Chondrocyte (in vitro differentiated cells): ENCODE results near the gene TSPO. TPM values are rescaled to one million over a fixed set of nuclear protein-coding genes. Genes with fewer than 3 reads are reported as not detected.
A peak's percentile ranks its signal among the peaks of the same experiment; 100 is the strongest.

ENCODE experiments used
- DNase-seq: peaks from one replicate; pipeline ENCODE4 v3.0.0; 2021; ENCODE audit warnings: mixed read lengths, low spot score
- H3K27ac Mint-ChIP-seq: one replicate; pipeline ENCODE4 v1.8.0; 2021; ENCODE audit warnings: mild to moderate bottlenecking, moderate library complexity, mixed read lengths; ENCODE audit not compliant: unreplicated experiment
- H3K27me3 Mint-ChIP-seq: 2 replicates; pipeline ENCODE4 v1.8.0; 2021; ENCODE audit warnings: low read depth, mixed read lengths
- H3K36me3 Mint-ChIP-seq: 2 replicates; pipeline ENCODE4 v1.8.0; 2021; ENCODE audit warnings: low read depth, mixed read lengths
- H3K4me1 Mint-ChIP-seq: 2 replicates; pipeline ENCODE4 v1.8.0; 2021; ENCODE audit warnings: low read depth, mild to moderate bottlenecking, mixed read lengths
- H3K4me3 Mint-ChIP-seq: one replicate; pipeline ENCODE4 v1.8.0; 2021; ENCODE audit warnings: mild to moderate bottlenecking, moderate library complexity, mixed read lengths; ENCODE audit not compliant: unreplicated experiment
- H3K9me3 Mint-ChIP-seq: 2 replicates; pipeline ENCODE4 v1.8.0; 2021; ENCODE audit warnings: low read depth, mixed read lengths
- total RNA-seq: library from RNA; stranded (reverse); gene quantifications from 3 replicates; pipeline ENCODE4 v1.2.1, GENCODE V29; 2021
- TF ChIP-seq, protein P1 (sequence below): fragments of 200-600 bp; sonication (generic); IDR thresholded peaks from 2 replicates; pipeline ENCODE4 v1.5.0; 2021; ENCODE audit warnings: antibody characterized with exemption, mild to moderate bottlenecking, moderate library complexity

The TSPO gene
- total RNA-seq, 1 donor from 2014 or later: 288 TPM

GRCh38 chr22:43147821-43148220 is 3.5 kb upstream of the TSPO start:
- Mint-ChIP-seq H3K4me3 (no peak overlapping the region), H3K27ac (no peak overlapping the region), H3K4me1 (peaks cover 18% of the 10 kb centered on the region), H3K27me3 (no peaks in the 10 kb centered on the region), H3K36me3 (no peaks in the 10 kb centered on the region), H3K9me3 (no peaks in the 10 kb centered on the region)
- TF ChIP-seq, protein P1, sequence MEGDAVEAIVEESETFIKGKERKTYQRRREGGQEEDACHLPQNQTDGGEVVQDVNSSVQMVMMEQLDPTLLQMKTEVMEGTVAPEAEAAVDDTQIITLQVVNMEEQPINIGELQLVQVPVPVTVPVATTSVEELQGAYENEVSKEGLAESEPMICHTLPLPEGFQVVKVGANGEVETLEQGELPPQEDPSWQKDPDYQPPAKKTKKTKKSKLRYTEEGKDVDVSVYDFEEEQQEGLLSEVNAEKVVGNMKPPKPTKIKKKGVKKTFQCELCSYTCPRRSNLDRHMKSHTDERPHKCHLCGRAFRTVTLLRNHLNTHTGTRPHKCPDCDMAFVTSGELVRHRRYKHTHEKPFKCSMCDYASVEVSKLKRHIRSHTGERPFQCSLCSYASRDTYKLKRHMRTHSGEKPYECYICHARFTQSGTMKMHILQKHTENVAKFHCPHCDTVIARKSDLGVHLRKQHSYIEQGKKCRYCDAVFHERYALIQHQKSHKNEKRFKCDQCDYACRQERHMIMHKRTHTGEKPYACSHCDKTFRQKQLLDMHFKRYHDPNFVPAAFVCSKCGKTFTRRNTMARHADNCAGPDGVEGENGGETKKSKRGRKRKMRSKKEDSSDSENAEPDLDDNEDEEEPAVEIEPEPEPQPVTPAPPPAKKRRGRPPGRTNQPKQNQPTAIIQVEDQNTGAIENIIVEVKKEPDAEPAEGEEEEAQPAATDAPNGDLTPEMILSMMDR: no peak
- no peak for DNase-seq

- H3K36me3 Mint-ChIP-seq: no peaks in the 10 kb centered on the region
- no peak for DNase-seq
- TF ChIP-seq, protein P1: no peak
- no peak overlapping the region for H3K27ac Mint-ChIP-seq
- no peak overlapping the region for H3K4me3 Mint-ChIP-seq
- no peaks in the 10 kb centered on the region for H3K27me3 Mint-ChIP-seq
- peaks cover 17% of the 10 kb centered on the region for H3K4me1 Mint-ChIP-seq
- no peaks in the 10 kb centered on the region for H3K9me3 Mint-ChIP-seq
These were observed 2.8 kb upstream of the TSPO start for GRCh38 chr22:43148581-43148980.

DNA sequence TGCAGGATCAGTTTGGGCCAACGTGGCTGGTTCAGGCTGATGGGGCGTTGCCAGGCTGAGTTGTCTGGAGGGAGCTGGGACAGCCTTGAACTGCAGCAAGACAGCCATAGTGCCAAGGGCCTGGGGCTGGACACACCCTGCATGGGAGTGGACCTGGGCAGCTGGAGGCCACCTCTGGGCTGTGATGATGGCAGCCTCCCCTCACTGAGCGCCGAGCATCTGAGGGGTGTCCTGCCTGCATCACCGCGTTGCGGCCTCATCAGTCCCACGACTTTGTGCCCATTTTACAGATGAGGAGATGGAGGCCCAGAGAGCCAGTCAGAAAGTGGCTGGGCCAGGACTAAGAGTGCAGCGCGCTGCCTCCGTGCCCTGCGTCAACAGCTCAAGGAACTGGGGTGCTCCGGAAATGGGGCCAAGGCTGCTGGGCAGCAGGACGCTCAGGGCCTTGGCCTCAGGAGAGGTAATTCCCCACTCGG is 590 bp upstream of the TSPO start:
- Mint-ChIP-seq H3K4me1 (peaks cover 24% of the 10 kb centered on the region), H3K36me3 (no peaks in the 10 kb centered on the region), H3K9me3 (no peaks in the 10 kb centered on the region), H3K4me3 (peak overlapping the region; percentile 85), H3K27ac (no peak overlapping the region), H3K27me3 (no peaks in the 10 kb centered on the region)
- TF ChIP-seq, protein P1: no peak
- DNase-seq: no peak

DNA sequence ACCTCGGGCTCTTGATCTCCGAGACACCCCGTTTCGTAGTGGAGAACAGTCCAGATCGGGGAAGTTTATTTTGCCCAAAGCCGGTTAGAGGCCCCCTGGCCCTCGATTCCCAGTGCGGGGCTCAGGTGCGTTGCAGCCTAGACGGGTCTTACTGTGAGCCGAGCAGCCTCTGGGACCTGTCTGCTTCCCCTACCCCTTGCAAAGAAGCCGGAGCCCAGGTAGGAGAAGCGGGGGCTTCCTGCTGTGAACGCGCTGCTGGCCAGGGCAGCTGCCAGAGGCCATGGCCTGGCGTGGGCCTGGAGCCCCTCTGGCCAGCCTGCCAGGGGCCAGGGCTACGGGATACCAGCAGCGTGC is 621 bp downstream of the TSPO start:
- H3K4me3 Mint-ChIP-seq: peak overlapping the region; percentile 85
- peak overlapping the region; percentile 94 for H3K27ac Mint-ChIP-seq
- H3K27me3 Mint-ChIP-seq: no peaks in the 10 kb centered on the region
- H3K36me3 Mint-ChIP-seq: no peaks in the 10 kb centered on the region
- peaks cover 33% of the 10 kb centered on the region for H3K4me1 Mint-ChIP-seq
- TF ChIP-seq, protein P1: no peak
- DNase-seq: no peak
- H3K9me3 Mint-ChIP-seq: no peaks in the 10 kb centered on the region

DNA sequence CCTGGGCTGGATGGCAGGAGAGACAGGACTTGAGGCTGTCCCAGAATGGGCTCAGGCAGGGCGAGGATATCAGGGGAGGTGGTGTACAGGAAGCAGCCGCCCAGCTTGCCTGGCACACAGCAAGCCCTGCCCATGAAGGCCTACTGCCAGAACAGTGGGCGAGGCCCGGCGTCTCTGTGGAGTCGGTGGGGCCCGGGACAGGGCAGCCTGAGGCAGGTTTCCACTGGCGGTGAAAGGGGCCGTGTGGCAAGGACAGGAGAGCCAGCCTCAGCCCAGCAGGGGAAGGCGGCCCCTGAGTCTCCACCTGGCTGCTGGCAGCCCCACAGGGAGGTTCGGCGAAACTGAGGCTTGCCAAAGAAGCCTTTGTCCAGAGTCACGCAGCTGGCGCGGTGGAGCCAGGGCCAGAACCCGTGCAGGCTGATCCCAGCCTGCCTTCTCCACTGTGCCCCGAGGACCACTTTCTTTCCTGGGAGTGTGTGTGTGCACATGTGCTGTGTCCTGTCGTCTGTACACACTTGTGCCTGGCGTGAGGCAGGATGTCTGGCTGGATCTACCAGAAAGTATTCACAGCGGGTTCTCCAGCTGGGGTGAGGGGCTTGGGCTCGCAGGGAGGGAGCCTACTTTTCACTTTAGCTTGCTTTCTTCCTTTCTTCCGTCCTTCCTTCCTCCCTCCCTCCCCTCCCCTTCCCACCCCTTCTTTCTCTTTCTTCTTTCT is 1.2 kb downstream of the TSPO start:
- no peaks in the 10 kb centered on the region for H3K27me3 Mint-ChIP-seq
- no peak for DNase-seq
- H3K27ac Mint-ChIP-seq: peak overlapping the region; percentile 94
- H3K4me1 Mint-ChIP-seq: peaks cover 33% of the 10 kb centered on the region
- peak overlapping the region; percentile 85 for H3K4me3 Mint-ChIP-seq
- H3K9me3 Mint-ChIP-seq: no peaks in the 10 kb centered on the region
- no peaks in the 10 kb centered on the region for H3K36me3 Mint-ChIP-seq
- TF ChIP-seq, protein P1: peak; percentile 19
